Fibroblast of mammary gland (primary cell): Measurements from ENCODE around the gene TCEAL6.
"Not testable (repeated sequence)": the region's sequence is repeated elsewhere in the genome, so short reads cannot be mapped to it uniquely, and the experiment has no call there.

Experiments used
- DNase-seq: peaks from one replicate; pipeline ENCODE4 v3.0.0-alpha.2; 2010; ENCODE audit warnings: low read depth
- H3K4me3 ChIP-seq: 2 replicates; pipeline ENCODE4 v1.5.1; 2011; ENCODE audit warnings: low read depth, mild to moderate bottlenecking, low read length, moderate library complexity; ENCODE audit not compliant: control insufficient read depth
- TF ChIP-seq, protein P1 (sequence below): conservative IDR thresholded peaks from 2 replicates; pipeline ENCODE4 v1.5.1; 2011; ENCODE audit warnings: low read depth, low read length, inconsistent platforms; ENCODE audit not compliant: control insufficient read depth, insufficient read depth

The TCEAL6 gene

DNA sequence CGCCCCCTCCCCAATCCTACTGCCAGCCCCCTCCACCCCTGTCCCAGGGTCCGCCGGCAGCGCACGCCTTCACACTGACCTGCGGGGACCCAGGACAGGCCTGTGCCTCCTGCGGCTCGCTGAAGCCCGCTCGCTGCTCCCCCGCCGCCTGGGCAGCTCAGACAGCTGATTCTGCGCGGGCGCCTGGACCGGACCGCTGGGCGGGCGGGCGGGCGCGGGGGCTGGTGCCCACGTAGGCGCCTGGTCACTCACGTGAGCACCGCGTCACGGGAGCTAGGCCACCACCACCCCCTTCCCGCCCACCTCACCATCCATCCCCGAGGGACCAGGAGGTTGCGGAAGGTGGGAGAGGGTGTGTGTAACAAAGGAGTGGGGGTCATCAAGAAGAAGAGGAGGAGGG lies at the start of gene TCEAL6:
TCEAL6 (minus strand) TSS at position 208 of the 400 bp plus-strand sequence.
- DNase-seq, H3K4me3 ChIP-seq: not testable (repeated sequence)

DNA sequence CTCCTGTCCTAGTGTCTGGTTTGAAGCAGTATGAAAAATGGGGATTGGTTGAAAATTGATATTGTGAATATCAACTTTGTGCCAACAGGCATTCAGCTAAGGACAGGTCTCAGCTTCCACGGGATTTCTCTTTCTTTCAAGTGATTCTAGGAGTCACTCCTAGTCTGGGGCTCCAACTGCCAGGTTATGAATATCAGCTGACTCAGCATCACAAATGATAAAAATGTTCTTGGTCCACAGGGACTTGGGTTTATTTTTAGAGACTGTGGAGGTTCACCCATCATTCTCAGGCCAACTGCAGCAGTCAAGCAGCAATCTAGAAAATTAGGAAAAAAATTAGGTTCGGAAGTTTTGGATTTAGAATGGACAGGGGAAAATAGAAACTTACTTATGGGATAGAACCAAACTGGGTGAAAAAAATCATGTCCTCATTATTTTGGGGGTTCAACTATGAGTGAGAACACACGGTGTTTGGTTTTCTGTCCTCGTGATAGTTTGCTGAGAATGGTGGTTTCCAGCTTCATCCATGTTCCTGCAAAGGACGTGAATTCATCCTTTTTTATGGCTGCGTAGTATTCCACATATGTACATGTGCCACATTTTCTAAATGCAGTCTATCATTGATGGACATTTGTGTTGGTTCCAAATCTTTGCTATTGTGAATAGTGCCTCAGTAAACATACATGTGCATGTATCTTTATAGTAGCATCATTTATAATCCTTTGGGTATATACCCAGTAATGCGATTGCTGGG lies 43.9 kb upstream of the TCEAL6 start:
- TF ChIP-seq, protein P1, sequence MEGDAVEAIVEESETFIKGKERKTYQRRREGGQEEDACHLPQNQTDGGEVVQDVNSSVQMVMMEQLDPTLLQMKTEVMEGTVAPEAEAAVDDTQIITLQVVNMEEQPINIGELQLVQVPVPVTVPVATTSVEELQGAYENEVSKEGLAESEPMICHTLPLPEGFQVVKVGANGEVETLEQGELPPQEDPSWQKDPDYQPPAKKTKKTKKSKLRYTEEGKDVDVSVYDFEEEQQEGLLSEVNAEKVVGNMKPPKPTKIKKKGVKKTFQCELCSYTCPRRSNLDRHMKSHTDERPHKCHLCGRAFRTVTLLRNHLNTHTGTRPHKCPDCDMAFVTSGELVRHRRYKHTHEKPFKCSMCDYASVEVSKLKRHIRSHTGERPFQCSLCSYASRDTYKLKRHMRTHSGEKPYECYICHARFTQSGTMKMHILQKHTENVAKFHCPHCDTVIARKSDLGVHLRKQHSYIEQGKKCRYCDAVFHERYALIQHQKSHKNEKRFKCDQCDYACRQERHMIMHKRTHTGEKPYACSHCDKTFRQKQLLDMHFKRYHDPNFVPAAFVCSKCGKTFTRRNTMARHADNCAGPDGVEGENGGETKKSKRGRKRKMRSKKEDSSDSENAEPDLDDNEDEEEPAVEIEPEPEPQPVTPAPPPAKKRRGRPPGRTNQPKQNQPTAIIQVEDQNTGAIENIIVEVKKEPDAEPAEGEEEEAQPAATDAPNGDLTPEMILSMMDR = no peak
- no peak for DNase-seq
- H3K4me3 ChIP-seq = no peak overlapping the region

DNA sequence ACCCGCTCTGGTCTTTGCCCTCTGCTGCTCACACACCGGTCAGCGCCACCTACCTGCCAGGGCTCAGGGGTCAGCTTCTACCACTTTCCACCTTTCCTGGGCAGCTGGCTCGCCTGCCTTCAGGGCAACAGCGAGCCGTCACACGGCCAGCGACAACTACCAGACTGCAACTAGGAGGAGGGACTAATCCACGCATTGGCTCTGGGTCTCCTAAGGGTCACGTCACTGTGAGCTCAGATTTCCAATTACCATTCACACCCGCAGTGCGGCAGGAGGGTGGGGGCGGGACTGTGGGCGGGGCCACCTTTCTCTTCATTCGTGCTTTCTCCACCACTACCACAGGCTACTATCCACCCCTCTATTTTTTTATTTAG lies 13.5 kb upstream of the TCEAL6 start, which contains the start of gene BEX5:
BEX5 (minus strand) TSS at position 172 of the 374 bp plus-strand sequence. CDS start 1,712 bp downstream, outside the sequence.
- H3K4me3 ChIP-seq = no peak within 1 kb of the TSS
- TF ChIP-seq, protein P1 = no peak
- DNase-seq = peak; percentile 5

DNA sequence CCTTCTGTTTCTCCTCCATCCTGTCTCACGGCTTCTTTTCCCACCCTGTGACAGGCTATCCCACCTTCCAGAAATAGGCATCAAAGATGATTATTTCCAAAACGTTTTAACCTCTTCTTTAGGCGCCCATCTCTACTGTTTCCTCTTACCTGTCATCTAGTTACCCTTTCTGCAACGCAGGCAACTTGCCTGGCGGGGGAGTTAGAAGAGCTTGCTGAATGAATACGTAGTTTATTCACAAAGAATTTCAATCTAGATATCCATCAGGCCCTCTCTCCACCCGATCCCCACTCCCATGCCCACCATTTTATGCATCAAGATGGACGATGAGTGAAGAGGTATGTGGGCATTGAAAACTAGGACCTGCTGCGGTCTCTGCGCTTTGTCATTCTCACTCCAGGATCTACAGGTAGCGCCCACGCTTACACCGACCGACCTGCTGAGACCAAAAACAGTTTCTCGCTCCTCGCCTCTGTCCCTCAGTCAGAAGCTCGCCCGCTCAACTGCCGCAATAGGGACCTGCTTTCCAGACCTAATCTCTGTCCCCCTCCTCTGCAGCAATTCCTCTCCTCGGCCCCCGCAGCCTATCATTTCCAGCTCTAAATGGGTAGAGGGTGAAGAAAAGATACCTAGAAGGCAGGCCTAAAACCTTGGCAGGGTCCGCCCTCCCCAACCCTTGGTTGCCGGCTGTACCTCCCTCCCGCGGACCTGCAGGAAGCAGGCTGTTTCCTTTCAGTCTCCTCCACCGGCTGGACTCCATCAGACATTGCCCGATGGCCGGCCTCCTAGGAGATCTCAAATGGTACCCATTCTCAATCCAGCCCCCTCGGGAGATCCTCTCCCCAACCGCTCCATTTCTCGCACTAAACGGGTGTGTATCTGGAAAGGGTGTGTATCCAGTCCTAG lies 12.9 kb upstream of the TCEAL6 start:
- no peak overlapping the region for H3K4me3 ChIP-seq
- DNase-seq = no peak

DNA sequence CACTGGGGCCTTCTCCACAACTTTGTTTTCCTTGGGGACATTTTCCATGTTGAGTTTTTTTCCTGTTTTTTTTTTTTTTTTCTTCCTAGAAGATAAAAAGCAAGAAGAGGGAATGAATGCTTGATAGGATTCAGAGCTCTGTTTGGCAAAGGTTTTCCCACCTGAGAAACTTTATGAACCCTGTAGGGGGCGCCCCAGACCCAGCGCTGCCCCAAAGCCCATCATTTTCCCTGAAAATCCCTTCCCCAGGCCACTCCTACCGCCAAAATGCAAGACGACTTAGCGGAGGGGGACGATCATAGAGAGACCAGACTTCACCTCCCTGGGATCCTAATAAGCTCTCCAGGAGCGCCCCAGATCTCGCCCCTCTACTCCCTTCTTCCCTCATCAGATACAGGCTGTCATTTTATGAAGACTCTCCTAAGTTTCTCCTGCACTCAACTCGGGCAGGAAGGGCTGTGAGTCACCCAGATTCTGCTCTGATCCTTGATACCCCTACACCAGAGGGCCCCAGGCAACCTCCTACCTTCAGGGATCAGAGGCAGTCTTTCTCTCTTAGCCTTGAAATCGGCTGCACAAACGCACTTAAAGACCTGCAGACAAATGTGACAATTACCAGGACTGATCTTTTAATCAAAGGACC lies 12.1 kb upstream of the TCEAL6 start:
- TF ChIP-seq, protein P1 = no peak
- no peak overlapping the region for H3K4me3 ChIP-seq
- DNase-seq = no peak

More for the DNA sequence above, 12.9 kb upstream of the TCEAL6 start:
- TF ChIP-seq, protein P1 = no peak

DNA sequence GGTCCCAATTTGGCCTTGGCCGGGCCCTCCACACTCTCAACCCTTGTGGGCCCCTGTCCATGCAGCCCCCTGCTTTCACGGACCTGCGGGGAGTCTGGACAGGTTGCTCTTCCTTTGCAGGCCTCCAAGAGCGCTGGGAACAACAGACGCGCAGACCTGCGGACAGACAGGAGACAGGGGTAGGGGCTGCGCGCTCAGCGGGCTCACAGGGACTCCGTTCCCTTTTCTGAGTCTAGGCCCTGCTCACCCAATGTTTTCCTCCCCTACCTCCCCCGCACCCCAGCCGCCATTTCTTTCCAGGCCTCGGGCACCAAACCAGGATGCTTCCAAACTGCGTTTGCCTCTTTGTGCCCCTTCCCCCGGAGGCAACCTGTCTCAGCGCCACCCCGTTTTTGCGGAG lies 650 bp downstream of the TCEAL6 start:
- H3K4me3 ChIP-seq = not testable (repeated sequence)

DNA sequence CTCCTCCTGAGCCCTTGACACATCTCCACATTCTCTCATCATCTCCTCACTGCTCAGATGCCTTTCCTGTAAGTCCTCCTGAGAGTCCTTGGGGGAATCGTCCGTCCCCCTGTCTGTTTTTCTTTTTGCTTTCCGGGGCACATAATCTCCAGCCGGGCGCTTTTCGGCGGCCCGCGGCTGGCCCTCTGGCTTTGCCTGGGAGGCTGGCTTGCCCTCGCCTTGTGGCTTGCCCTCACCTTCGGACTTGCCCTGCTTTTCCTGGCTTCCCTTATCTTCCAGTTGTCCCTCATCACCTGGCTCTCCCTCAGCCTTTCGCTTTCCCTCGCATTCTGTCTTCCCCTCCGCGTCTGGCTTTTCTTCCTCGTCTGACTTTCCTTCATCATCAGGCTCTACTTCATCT lies 1.4 kb downstream of the TCEAL6 start:
- H3K4me3 ChIP-seq, DNase-seq: not testable (repeated sequence)

More for the DNA sequence above, 650 bp downstream of the TCEAL6 start:
- not testable (repeated sequence) for DNase-seq

DNA sequence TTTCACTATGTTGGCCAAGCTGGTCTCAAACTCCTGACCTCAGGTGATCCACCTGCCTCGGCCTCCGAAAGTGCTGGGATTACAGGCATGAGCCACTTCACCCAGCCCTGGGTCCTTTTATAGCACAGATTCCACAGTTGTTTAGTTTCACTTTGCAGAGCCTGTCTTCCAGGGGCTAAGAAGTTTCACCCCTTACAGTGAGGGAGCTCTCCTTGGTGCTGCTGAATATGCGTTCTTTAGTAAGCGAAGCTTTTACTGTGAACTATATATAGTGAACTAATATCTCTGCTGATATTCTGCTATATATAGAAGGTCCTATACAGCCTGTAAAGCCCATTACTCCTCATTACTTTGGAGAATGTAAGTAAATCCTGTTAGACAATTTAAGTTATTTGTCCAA lies 4.2 kb downstream of the TCEAL6 start:
- H3K4me3 ChIP-seq = no peak overlapping the region
- TF ChIP-seq, protein P1 = no peak
- DNase-seq = no peak
